Keratinocyte (primary cell): ENCODE data around the gene TOGARAM1. TPM values are rescaled to one million over a fixed set of nuclear protein-coding genes. Genes with fewer than 3 reads are reported as not detected.

Source experiments
- DNase-seq: peaks from one replicate; pipeline ENCODE4 v3.0.0-alpha.2; 2011; ENCODE audit warnings: low read depth, missing footprints, low spot score
- FAIRE-seq: peaks from 2 replicates; lab custom pipeline; 2011; peaks lifted over from hg19 to GRCh38; lab: Jason Lieb, UNC
- H2AFZ ChIP-seq: 2 replicates; pipeline ENCODE4 v1.6.0; 2012; ENCODE audit warnings: low read length, control low read depth, inconsistent platforms; ENCODE audit not compliant: control insufficient read depth
- H3K27ac ChIP-seq: 2 replicates; pipeline ENCODE4 v1.5.1; 2011; ENCODE audit warnings: low read length; ENCODE audit not compliant: control insufficient read depth, insufficient read depth
- H3K27me3 ChIP-seq: 3 replicates; pipeline ENCODE4 v1.6.0; 2011; ENCODE audit warnings: low read length; ENCODE audit not compliant: control insufficient read depth, insufficient read depth; ENCODE audit errors: extremely low read depth
- H3K36me3 ChIP-seq, 2 experiments: 2 replicates in 1 of 2; 3 replicates in 1 of 2; pipeline ENCODE4 v1.5.1; 2011; ENCODE audit warnings: low read length in 2 of 2, mild to moderate bottlenecking in 1 of 2; ENCODE audit not compliant: control insufficient read depth in 2 of 2, insufficient read depth in 2 of 2; ENCODE audit errors: extremely low read depth in 1 of 2
- H3K4me1 ChIP-seq: 3 replicates; pipeline ENCODE4 v1.5.1; 2011; ENCODE audit warnings: low read length; ENCODE audit not compliant: control insufficient read depth, insufficient read depth; ENCODE audit errors: extremely low read depth
- H3K4me2 ChIP-seq: 3 replicates; pipeline ENCODE4 v1.6.0; 2011; ENCODE audit warnings: low read depth, low read length; ENCODE audit not compliant: control insufficient read depth, insufficient read depth; ENCODE audit errors: extremely low read depth
- H3K4me3 ChIP-seq, 3 experiments: fragments of 200-600 bp in 1 of 3; sonication (generic) in 1 of 3; 2 replicates in 2 of 3; 3 replicates in 1 of 3; pipeline ENCODE4 v1.5.1; 2011 to 2016; ENCODE audit warnings: low read length in 3 of 3, mild to moderate bottlenecking in 3 of 3, control low read depth in 2 of 3, inconsistent platforms in 1 of 3, low read depth in 1 of 3, mixed read lengths in 1 of 3, mixed run types in 1 of 3, moderate library complexity in 1 of 3; ENCODE audit not compliant: control insufficient read depth in 2 of 3, insufficient read depth in 2 of 3; ENCODE audit errors: extremely low read depth in 1 of 3
- H3K79me2 ChIP-seq: 2 replicates; pipeline ENCODE4 v1.6.0; 2012; ENCODE audit warnings: low read length; ENCODE audit not compliant: control insufficient read depth, insufficient read depth
- H3K9ac ChIP-seq: 3 replicates; pipeline ENCODE4 v1.6.0; 2011; ENCODE audit warnings: low read length; ENCODE audit not compliant: control insufficient read depth, insufficient read depth; ENCODE audit errors: extremely low read depth
- H3K9me1 ChIP-seq: 3 replicates; pipeline ENCODE4 v1.6.0; 2011; ENCODE audit warnings: low read length; ENCODE audit not compliant: control insufficient read depth, insufficient read depth; ENCODE audit errors: extremely low read depth
- H3K9me3 ChIP-seq: 2 replicates; pipeline ENCODE4 v1.5.1; 2012; ENCODE audit warnings: low read depth, low read length; ENCODE audit not compliant: control insufficient read depth
- H4K20me1 ChIP-seq: 3 replicates; pipeline ENCODE4 v1.6.0; 2011; ENCODE audit warnings: low read length; ENCODE audit not compliant: control insufficient read depth, insufficient read depth; ENCODE audit errors: extremely low read depth
- EZH2 ChIP-seq: IDR thresholded peaks from one replicate; pipeline ENCODE4 v1.6.1; 2012; ENCODE audit warnings: inconsistent platforms, mild to moderate bottlenecking, low read length, moderate library complexity
- dilution Hi-C: fragments of 300-500 bp; cut with MboI; formaldehyde crosslinking; loops from one replicate; pipeline ENCODE4 v1.7.0; 2020; ENCODE audit warnings: low sequenced_read_pairs; ENCODE audit not compliant: extremely low pct_ligation_motif_present
- polyA plus RNA-seq, 5 experiments: library from polyadenylated mRNA; depleted of rRNA in 3 of 5; stranded (reverse) in 3 of 5; stranded (forward) in 1 of 5; unstranded in 1 of 5; fragments of >200 nt; gene quantifications; 1 replicate in 1 of 5; 2 replicates in 3 of 5; 3 replicates in 1 of 5; pipeline versions ENCODE4 v1.2.1 to v1.2.3, GENCODE V29; 2011 to 2012; ENCODE audit warnings: missing spikeins in 2 of 5, low read depth in 1 of 5, low replicate concordance in 1 of 5
- TF ChIP-seq, protein P1 (sequence below), 3 experiments: IDR thresholded peaks in 1 of 3; conservative IDR thresholded peaks in 1 of 3; optimal IDR thresholded peaks in 1 of 3; 2 replicates in 2 of 3; 3 replicates in 1 of 3; pipeline versions ENCODE3 to v1.5.1; 2011; ENCODE audit warnings: low read length in 3 of 3, mild to moderate bottlenecking in 3 of 3, moderate library complexity in 2 of 3, control low read depth in 1 of 3, inconsistent platforms in 1 of 3; ENCODE audit not compliant: insufficient read depth in 2 of 3; ENCODE audit errors: extremely low read depth in 1 of 3

The TOGARAM1 gene
- polyA plus RNA-seq, 1 donor (not counting 4 experiments of a cell fraction or from before 2014, with no cell fraction given) = 8.2 TPM

- no peaks in the 10 kb centered on the region for H3K79me2 ChIP-seq
- no peak for DNase-seq
- H3K9ac ChIP-seq = no peak overlapping the region
- no peak for FAIRE-seq
- H3K4me1 ChIP-seq = no peaks in the 10 kb centered on the region
- no peaks in the 10 kb centered on the region for H3K9me1 ChIP-seq
- H3K4me3 ChIP-seq = no peak overlapping the region
- H3K36me3 ChIP-seq = no peaks in the 10 kb centered on the region
- dilution Hi-C loops = no loop called here
- TF ChIP-seq, protein P1, sequence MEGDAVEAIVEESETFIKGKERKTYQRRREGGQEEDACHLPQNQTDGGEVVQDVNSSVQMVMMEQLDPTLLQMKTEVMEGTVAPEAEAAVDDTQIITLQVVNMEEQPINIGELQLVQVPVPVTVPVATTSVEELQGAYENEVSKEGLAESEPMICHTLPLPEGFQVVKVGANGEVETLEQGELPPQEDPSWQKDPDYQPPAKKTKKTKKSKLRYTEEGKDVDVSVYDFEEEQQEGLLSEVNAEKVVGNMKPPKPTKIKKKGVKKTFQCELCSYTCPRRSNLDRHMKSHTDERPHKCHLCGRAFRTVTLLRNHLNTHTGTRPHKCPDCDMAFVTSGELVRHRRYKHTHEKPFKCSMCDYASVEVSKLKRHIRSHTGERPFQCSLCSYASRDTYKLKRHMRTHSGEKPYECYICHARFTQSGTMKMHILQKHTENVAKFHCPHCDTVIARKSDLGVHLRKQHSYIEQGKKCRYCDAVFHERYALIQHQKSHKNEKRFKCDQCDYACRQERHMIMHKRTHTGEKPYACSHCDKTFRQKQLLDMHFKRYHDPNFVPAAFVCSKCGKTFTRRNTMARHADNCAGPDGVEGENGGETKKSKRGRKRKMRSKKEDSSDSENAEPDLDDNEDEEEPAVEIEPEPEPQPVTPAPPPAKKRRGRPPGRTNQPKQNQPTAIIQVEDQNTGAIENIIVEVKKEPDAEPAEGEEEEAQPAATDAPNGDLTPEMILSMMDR (optimal IDR thresholded peaks at IDR 0.05 in 1 of 3, IDR thresholded peaks at IDR 0.05 in 1 of 3, conservative IDR thresholded peaks at IDR 0.05 in 1 of 3; ENCODE audit: extremely low read depth in 1 of 3, insufficient read depth in 2 of 3, low read length in 3 of 3) = no peak
- no peak for TF ChIP-seq EZH2
- no peak overlapping the region for H3K4me2 ChIP-seq
- H4K20me1 ChIP-seq = no peaks in the 10 kb centered on the region
- H3K27me3 ChIP-seq = no peaks in the 10 kb centered on the region
- H2AFZ ChIP-seq = no peak overlapping the region
- no peak overlapping the region for H3K27ac ChIP-seq
- H3K9me3 ChIP-seq = no peaks in the 10 kb centered on the region
These were observed 33.8 kb downstream of the TOGARAM1 start for GRCh38 chr14:44995770-44996294.

DNA sequence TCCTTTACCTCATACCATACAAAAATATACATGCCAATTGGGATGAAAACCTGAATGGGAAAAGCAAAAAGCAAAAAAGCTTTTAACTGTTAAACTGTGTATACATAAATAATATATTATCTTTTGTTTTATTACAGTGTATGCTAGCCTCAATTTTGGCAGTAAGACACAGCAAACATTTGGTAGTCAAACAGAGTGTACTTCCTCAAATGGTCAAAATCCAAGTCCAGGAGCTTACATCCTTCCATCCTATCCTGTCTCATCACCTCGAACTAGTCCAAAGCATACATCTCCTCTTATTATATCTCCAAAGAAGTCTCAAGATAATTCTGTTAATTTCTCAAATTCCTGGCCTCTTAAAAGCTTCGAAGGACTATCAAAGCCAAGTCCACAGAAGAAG, 41.9 kb downstream of the TOGARAM1 start:
- dilution Hi-C loops = no loop called here
- DNase-seq = no peak
- Histone ChIP-seq H3K9me3 (no peaks in the 10 kb centered on the region), H3K4me3 (no peak overlapping the region), H3K4me1 (no peaks in the 10 kb centered on the region), H2AFZ (no peak overlapping the region), H4K20me1 (no peaks in the 10 kb centered on the region), H3K9me1 (no peaks in the 10 kb centered on the region), H3K4me2 (no peak overlapping the region), H3K79me2 (no peaks in the 10 kb centered on the region), H3K9ac (no peak overlapping the region), H3K27ac (no peak overlapping the region), H3K27me3 (no peaks in the 10 kb centered on the region), H3K36me3 (no peaks in the 10 kb centered on the region)
- TF ChIP-seq, protein P1 (optimal IDR thresholded peaks at IDR 0.05 in 1 of 3, IDR thresholded peaks at IDR 0.05 in 1 of 3, conservative IDR thresholded peaks at IDR 0.05 in 1 of 3; ENCODE audit: extremely low read depth in 1 of 3, insufficient read depth in 2 of 3, low read length in 3 of 3) = no peak
- no peak for TF ChIP-seq EZH2
- FAIRE-seq = no peak
